MM.1S (cell line): Measurements from ENCODE around the gene CCT7.

Experiments used
- CTCF ChIP-seq: fragments of 300-600 bp; sonication (generic); IDR thresholded peaks from 2 replicates; pipeline ENCODE4 v1.5.1; 2016; ENCODE audit warnings: antibody characterized with exemption, low read length, mixed read lengths
- EZH2 ChIP-seq: fragments of 300-600 bp; sonication (generic); optimal IDR thresholded peaks from 2 replicates; pipeline ENCODE3; 2017; ENCODE audit warnings: low read depth, mild to moderate bottlenecking, antibody characterized with exemption, low read length, mixed read lengths

- TF ChIP-seq CTCF (peak; percentile 29), EZH2 (no peak)
Measured at GRCh38 chr2:73260338-73260984, 26.4 kb downstream of the CCT7 start.
